GM21515 (cell line): Measurements from ENCODE around the gene SLC19A1.
A peak's percentile ranks its signal among the peaks of the same experiment; 100 is the strongest.

Source experiments
- ATAC-seq: cut with Tn5 transposase; IDR thresholded peaks from one replicate; pipeline ENCODE4 v1.9.1; 2021; ENCODE audit not compliant: unreplicated experiment

SLC19A1 gene

DNA sequence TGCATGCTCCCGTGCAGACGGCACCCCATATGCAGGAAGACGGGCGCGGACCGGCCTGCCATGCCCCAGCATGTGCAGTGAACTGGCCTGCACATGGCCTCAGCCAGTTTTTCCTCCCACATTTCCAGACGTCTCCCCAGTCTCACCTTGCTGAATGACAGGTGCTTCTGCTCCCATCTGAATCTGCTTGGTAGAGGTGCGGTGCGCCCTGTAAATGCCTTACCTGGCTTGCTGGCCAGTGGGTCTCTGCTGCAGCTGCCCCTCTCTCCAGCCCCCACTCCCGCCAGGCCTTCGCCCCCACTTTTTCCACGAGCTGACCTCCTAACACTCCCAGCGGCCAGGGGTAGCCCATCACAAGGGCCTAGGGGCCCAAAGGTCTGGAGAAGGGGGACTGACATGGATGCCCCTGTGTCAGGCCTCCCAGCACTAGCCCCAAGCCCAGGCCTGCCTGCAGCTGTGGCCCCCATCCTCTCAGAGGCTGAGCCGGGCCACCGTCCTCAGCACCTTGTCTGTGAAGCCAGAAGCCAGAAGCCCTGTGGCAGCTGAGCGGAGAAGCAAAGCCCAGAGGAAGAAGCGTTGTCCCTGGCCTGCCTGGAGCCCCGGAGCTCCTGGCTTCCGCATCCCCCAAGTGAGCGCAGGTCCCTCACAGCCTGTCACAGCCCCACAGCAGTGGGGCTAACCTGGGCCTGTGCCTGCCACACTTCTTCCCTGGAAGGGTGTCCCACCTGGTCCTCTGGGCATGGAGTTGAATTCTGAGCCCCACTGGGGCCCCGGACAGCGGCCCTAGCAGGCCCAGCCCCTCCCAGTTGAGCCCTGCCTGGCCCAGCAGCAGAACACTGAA lies 3.7 kb upstream of the SLC19A1 start:
- no peak for ATAC-seq

GRCh38 chr21:45545236-45545570 lies 3.0 kb upstream of the SLC19A1 start:
- ATAC-seq, result no peak

DNA sequence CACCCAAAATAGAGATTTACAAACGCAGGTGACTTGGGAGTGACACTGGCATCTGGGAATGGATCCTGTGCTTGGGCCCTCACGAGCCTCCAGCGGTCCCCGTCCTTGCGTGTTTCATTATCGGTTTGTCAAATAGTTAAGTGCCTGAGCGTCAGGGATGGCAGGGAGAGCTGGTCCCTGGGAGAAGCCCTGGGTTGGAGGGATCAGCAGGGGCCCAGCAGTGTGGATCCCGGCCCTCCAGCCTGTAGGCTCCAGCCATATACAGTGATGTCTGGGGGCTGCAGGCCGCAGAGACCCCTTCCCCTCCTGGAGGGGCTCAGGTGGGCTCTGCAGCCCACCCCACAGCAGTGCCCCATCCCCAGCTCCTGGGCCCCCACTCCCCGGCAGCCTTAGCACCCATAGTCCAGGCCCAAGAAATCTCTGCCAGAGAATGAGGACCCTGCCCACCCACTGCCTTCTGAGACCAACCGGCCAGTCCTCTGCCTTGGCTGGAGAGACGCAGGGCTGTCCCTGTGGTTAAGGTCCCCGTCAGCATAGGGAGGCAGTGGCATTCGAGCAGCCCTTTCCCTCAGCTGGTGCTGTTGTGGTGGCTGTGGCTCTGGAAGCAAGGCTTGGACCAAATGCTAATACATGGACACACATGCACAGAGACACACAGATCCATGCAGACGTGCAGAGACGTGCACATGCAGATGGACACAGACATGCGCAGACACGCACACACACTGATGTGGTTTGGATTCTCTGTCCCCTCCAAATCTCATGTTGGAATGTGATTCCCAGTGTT lies 2.4 kb upstream of the SLC19A1 start:
- ATAC-seq, result no peak

GRCh38 chr21:45543710-45544448 lies 1.6 kb upstream of the SLC19A1 start:
- ATAC-seq, result no peak

DNA sequence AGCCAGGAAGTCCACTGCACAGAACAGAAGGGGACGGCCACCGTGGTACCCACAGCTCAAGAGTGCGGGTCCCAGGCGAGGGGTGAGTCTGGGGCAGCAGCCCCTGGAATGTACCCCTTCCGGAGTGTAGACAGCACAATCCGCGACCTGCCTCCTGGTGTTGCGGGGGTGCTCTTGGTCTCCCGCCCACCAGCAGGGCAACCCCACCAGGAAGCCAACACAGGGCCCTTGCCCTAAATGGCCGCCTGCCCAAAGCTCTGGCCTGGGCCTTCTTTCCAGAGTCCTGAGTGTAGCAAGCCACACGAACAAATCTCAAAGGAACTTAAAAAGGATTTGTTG lies 1.1 kb upstream of the SLC19A1 start:
- ATAC-seq, result no peak

DNA sequence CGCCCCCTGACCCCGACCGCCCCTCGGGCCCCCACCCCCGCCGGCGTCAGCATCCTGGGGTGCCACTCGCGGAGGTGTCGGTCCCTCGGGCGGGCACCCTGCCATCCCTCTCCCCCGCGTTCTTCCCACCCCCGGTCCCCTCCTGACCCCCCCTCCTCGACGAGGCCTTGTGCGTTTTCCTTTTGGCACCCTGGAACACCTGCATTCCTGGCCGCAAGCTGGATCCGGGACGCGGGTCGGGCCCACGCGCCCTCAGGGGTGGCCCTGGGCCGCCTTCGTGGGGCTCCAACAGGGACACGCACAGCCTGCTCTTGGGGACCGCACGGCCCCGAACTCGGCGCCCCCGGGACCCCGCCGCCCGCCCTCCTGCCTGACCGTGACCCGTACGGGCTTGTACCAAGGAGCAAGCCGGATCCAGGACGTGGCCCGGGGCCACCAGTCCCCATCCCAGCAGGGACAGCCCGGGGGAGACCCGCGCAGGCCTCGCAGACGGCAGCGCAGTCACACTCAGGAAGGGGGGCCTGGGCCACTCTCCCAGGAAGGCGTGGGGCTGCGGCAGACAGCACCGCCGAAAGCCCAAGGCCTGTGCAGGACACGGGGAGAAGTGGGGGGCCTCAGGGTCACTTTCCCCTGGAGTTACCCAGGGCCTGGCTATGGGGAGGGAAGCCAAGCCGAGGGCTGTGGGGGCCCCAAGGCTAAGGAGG lies 579 bp upstream of the SLC19A1 start:
- ATAC-seq, result peak; percentile 7

DNA sequence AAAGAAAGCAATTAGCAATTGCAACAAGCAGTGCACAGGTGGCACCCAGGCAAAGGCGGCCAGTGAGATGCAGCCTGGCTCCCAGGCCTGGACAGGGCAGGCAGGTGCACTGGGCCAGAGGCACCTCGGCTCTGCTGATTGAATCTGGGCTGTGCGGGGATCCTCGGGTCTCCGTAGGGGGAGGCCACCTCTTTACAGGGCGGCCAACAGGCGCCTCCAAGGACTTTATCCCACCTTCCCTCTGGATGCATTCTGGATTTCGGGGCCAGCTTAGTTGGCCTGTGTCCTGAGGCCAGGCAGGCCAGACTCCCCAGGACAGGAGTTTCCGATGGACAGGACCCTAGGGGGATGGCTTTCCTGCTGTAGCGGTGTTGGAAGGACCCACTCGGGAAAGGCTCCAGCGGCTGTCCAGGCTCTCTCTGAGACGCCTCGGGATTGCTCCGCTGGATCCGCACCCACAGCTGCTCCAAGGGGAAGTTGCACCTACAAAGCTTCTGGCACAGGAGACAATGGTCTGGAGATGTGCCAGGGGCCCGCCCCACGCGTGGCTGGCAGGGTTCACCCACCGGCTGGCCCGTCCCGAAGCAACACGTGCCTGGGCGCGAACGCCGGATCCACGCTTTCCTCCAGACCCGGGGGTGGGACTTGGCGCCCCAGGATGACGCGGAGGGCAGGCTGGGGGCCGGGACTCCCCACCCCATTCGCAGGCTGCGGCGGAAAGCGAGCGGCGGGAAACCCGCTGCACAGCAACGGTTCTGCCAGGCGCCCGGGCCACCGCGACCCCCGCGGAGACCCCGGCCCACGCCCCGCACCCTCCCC lies 810 bp downstream of the SLC19A1 start:
- peak; percentile 58 for ATAC-seq

- ATAC-seq, result no peak
Observed at GRCh38 chr21:45540601-45540970, 1.7 kb downstream of the SLC19A1 start.

- ATAC-seq, result no peak
Observed at GRCh38 chr21:45539796-45540600, 2.2 kb downstream of the SLC19A1 start.

- ATAC-seq, result no peak
Observed at GRCh38 chr21:45539046-45539795, 3.0 kb downstream of the SLC19A1 start.

- no peak for ATAC-seq
Observed at GRCh38 chr21:45538381-45539045, 3.7 kb downstream of the SLC19A1 start.

DNA sequence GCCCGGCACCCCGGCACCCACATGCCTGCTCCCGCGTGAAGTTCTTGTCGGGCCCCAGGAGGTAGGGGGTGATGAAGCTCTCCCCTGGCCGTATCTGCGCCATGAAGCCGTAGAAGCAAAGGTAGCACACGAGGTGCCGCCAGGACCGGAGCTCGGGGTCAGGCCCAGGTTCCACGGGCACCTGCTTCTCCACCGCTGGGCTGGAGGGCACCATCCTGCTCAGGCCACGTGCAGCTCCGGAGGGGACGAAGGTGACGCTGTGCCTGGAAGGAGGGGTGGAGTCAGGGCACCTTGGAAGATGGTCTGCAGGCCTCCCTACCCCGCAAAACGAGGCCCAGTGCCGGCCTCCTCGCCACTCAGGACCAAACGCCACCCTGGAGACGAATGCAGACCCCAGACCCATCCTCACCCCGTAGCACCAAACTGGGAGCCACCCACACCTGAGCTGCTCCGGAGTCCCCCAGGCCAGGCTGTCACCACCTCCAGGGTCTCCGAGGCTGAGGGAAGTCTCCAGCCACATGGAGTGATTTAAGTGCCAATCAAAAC lies 4.4 kb downstream of the SLC19A1 start:
- no peak for ATAC-seq

DNA sequence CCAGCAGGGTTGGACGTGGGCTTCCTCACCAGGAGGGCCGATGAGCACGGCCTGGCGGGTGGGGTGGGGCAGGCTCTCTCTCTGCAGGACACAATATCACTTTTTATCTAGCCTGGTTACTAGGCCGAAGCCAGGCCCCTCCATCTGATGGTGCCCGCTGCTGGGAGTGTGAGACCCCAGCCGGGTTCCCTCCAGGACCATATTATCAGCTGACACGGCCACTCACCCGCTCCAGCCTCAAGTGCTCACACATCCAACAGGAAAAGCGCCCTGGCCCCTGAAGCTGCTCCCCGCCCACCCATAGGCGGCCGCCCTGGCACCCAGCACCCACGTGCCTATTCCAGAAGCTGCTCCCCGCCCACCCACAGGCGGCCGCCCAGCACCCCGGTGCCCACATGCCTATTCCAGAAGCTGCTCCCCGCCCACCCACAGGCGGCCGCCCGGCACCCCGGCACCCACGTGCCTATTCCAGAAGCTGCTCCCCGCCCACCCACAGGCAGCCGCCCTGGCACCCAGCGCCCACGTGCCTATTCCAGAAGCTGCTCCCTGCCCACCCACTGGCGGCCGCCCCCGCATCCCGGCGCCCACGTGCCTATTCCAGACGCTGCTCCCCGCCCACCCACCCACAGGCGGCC lies 5.0 kb downstream of the SLC19A1 start:
- no peak for ATAC-seq

DNA sequence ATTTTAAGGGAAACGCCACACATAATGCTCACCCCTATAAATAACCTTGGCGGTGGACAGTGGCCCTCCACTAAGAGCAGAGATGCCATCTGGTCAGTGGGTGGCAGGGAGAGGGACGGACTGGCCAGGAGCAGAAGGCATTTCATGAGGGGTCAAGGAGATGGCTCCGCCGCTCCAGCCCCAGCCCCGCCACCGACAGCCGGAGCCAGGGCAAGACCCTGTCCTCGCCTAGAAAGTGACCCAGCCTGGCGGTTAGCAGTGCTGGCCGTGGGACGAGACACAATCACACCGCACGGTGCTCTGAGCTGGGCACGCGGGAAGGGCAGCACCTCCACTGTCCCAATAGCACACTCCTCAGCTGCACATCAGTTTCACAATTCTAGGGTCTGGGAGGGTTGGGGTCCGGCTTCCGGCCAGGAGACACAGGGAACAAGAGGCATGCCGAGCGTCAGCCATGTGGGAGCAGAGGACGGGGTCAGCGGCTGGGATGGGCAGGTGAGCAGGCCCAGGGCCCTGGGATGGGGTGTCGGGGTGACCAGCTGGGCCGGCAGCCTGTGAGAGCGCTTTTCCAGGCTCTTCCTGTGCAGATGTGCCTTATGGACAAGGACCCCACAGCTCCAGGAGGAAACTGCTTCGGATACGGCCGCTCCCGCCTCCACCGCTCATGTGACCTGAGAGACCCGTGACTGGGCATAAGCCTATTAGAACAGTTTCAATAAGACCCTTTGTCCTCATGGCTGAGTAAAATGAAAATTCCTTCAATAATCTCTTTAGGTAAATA lies 5.7 kb downstream of the SLC19A1 start:
- no peak for ATAC-seq

- ATAC-seq, result no peak
Observed at GRCh38 chr21:45535341-45536081, 6.7 kb downstream of the SLC19A1 start.
